IMR-90 (cell line): ENCODE measurements around the gene STK35. TPM values are rescaled to one million over a fixed set of nuclear protein-coding genes. Genes with fewer than 3 reads are reported as not detected.

ENCODE experiments used
- ATAC-seq: fragments of 200-7000 bp; cut with Tn5 transposase; 2 replicates; pipeline ENCODE4 v1.9.1; 2020; ENCODE audit warnings: low read depth, mild to moderate bottlenecking, moderate library complexity
- BruUV-seq: library from RNA; stranded (reverse); fragments of 400-500 nt; replicated peaks from 2 replicates; lab custom pipeline; 2021; lab: Mats Ljungman, UMichigan
- CTCF ChIA-PET: fragments of 300-600 bp; formaldehyde crosslinking; extraction: SDS; loops from one replicate; lab custom pipeline; 2021; ENCODE audit warnings: antibody characterized with exemption; lab: Yijun Ruan, JAX
- POLR2A ChIA-PET: fragments of 300-600 bp; sonication (Branson Sonifier 250); formaldehyde crosslinking; loops from one replicate; lab custom pipeline; 2022; ENCODE audit warnings: antibody characterized with exemption; ENCODE audit not compliant: unreplicated experiment; lab: Charles Lee
- DNase-seq: peaks from one replicate; pipeline ENCODE4 v3.0.0; 2013
- H2AFZ ChIP-seq: replicated peaks from 2 replicates; pipeline ENCODE3; 2013; ENCODE audit warnings: low read length, mild to moderate bottlenecking; ENCODE audit not compliant: poor library complexity
- H2AK5ac ChIP-seq: 2 replicates; pipeline ENCODE4 v1.6.1; 2013; ENCODE audit warnings: low read depth, low read length, inconsistent platforms
- H2AK9ac ChIP-seq: replicated peaks from 2 replicates; pipeline ENCODE3; 2013; ENCODE audit warnings: mild to moderate bottlenecking, low read depth, low read length, moderate library complexity; ENCODE audit not compliant: poor library complexity
- H2BK120ac ChIP-seq: 2 replicates; pipeline ENCODE4 v1.6.1; 2013; ENCODE audit warnings: low read depth, low read length, inconsistent platforms
- H2BK15ac ChIP-seq: 3 replicates; pipeline ENCODE4 v1.6.1; 2013; ENCODE audit warnings: low read depth, low read length, inconsistent platforms
- H2BK20ac ChIP-seq: 2 replicates; pipeline ENCODE4 v1.6.1; 2013; ENCODE audit warnings: low read depth, mild to moderate bottlenecking, inconsistent platforms, low read length, moderate library complexity
- H2BK5ac ChIP-seq: 2 replicates; pipeline ENCODE4 v1.6.1; 2013; ENCODE audit warnings: mild to moderate bottlenecking, low read depth, low read length, inconsistent platforms; ENCODE audit not compliant: poor library complexity, severe bottlenecking
- H3K14ac ChIP-seq: replicated peaks from 2 replicates; pipeline ENCODE4 v1.6.1; 2013; ENCODE audit warnings: low read depth, low read length, inconsistent platforms
- H3K18ac ChIP-seq: 2 replicates; pipeline ENCODE4 v1.6.1; 2013; ENCODE audit warnings: low read depth, low read length, control low read depth
- H3K23ac ChIP-seq: 2 replicates; pipeline ENCODE4 v1.6.1; 2013; ENCODE audit warnings: low read depth, low read length, inconsistent platforms
- H3K27ac ChIP-seq: 2 replicates; pipeline ENCODE4 v1.5.1; 2013; ENCODE audit warnings: mild to moderate bottlenecking, control low read depth, low read length; ENCODE audit not compliant: insufficient read depth
- H3K27me3 ChIP-seq: 2 replicates; pipeline ENCODE4 v1.6.1; 2013; ENCODE audit warnings: low read length; ENCODE audit not compliant: control insufficient read depth, insufficient read depth
- H3K36me3 ChIP-seq: 2 replicates; pipeline ENCODE4 v1.6.1; 2013; ENCODE audit warnings: low read length, mixed read lengths; ENCODE audit not compliant: control insufficient read depth, insufficient read depth
- H3K4ac ChIP-seq: 2 replicates; pipeline ENCODE4 v1.6.1; 2013; ENCODE audit warnings: low read depth, low read length, inconsistent platforms
- H3K4me1 ChIP-seq: 2 replicates; pipeline ENCODE4 v1.6.1; 2013; ENCODE audit warnings: low read length, mixed read lengths; ENCODE audit not compliant: control insufficient read depth, insufficient read depth
- H3K4me2 ChIP-seq: 2 replicates; pipeline ENCODE4 v1.6.1; 2013; ENCODE audit warnings: low read depth, mild to moderate bottlenecking, control low read depth, low read length, moderate library complexity
- H3K4me3 ChIP-seq: 2 replicates; pipeline ENCODE4 v1.5.1; 2013; ENCODE audit warnings: low read depth, mild to moderate bottlenecking, control low read depth, low read length, moderate library complexity; ENCODE audit not compliant: insufficient read depth
- H3K56ac ChIP-seq: 2 replicates; pipeline ENCODE4 v1.6.1; 2013; ENCODE audit warnings: low read length, inconsistent platforms; ENCODE audit not compliant: insufficient read depth; ENCODE audit errors: extremely low read depth
- H3K79me1 ChIP-seq, 2 experiments: 2 replicates each; pipeline ENCODE4 v1.6.1; 2013; ENCODE audit warnings: low read length in 2 of 2, inconsistent platforms in 1 of 2, low read depth in 1 of 2
- H3K9ac ChIP-seq: 2 replicates; pipeline ENCODE4 v1.6.1; 2013; ENCODE audit warnings: low read depth, low read length, control low read depth
- H3K9me1 ChIP-seq: 2 replicates; pipeline ENCODE4 v1.6.1; 2013; ENCODE audit warnings: low read length, inconsistent platforms; ENCODE audit not compliant: insufficient read depth
- H3K9me3 ChIP-seq: 2 replicates; pipeline ENCODE4 v1.6.1; 2013; ENCODE audit warnings: low read length; ENCODE audit not compliant: control insufficient read depth, insufficient read depth
- H4K20me1 ChIP-seq: 2 replicates; pipeline ENCODE4 v1.6.1; 2013; ENCODE audit warnings: low read length, inconsistent platforms; ENCODE audit not compliant: insufficient read depth
- H4K5ac ChIP-seq: 2 replicates; pipeline ENCODE4 v1.6.1; 2013; ENCODE audit warnings: mild to moderate bottlenecking, low read depth, low read length, control low read depth
- H4K8ac ChIP-seq, 2 experiments: 2 replicates each; pipeline ENCODE4 v1.6.1; 2013; ENCODE audit warnings: low read depth in 2 of 2, low read length in 2 of 2, control low read depth in 1 of 2, inconsistent platforms in 1 of 2
- H4K91ac ChIP-seq: 2 replicates; pipeline ENCODE4 v1.6.1; 2013; ENCODE audit warnings: low read depth, low read length, inconsistent platforms; ENCODE audit not compliant: insufficient read depth
- MAFK ChIP-seq: IDR thresholded peaks from 2 replicates; pipeline ENCODE4 v1.6.1; 2012; ENCODE audit warnings: low read depth, low read length, improper control_type of control experiment
- POLR2A ChIP-seq: IDR thresholded peaks from 2 replicates; pipeline ENCODE4 v1.6.1; 2012; ENCODE audit warnings: mild to moderate bottlenecking, low read depth, low read length
- USF2 ChIP-seq: fragments of 150-350 bp; IDR thresholded peaks from 2 replicates; pipeline ENCODE4 v1.6.1; 2017; ENCODE audit warnings: mild to moderate bottlenecking, antibody characterized with exemption, low read length, low read depth
- WGBS, 2 experiments: methylation state at CpG; one replicate each; pipeline versions ENCODE4 v1.1.5 to v1.1.7; 2013; ENCODE audit warnings: missing lambda C conversion rate in 2 of 2; ENCODE audit not compliant: insufficient read length in 1 of 2; ENCODE audit errors: extremely low coverage in 2 of 2; 5-methylcytosine and 5-hydroxymethylcytosine counted together
- dilution Hi-C: fragments of 300-500 bp; cut with HindIII; formaldehyde crosslinking; loops from one replicate; pipeline ENCODE4 v1.14.3; 2018; ENCODE audit warnings: low sequenced_read_pairs; ENCODE audit not compliant: unreplicated experiment
- in situ Hi-C: fragments of 300-500 bp; cut with MboI; formaldehyde crosslinking; loops from 3 replicates; pipeline ENCODE4 v1.14.3; 2019; ENCODE audit warnings: low sequenced_read_pairs, inconsistent platforms, mixed read lengths
- intact Hi-C: fragments of 100-400 bp; cut with micrococcal nuclease; formaldehyde crosslinking; loops from 2 replicates; pipeline ENCODE4 v1.10.0; 2022
- polyA plus RNA-seq, 3 experiments: library from polyadenylated mRNA; depleted of rRNA; stranded (reverse); fragments of >200 nt; gene quantifications; 2 replicates each; pipeline ENCODE4 v1.2.3, GENCODE V29; 2012; ENCODE audit warnings: low replicate concordance in 1 of 3
- total RNA-seq: library from RNA; depleted of rRNA; stranded (reverse); fragments of >200 nt; gene quantifications from 2 replicates; pipeline ENCODE4 v1.2.3, GENCODE V29; 2012

STK35 gene
- total and polyA plus RNA-seq, 2 of the 4 experiments (the other 2 are of a cell fraction) = 11.1 to 12.0 TPM

GRCh38 chr20:2124564-2125213, 23.1 kb downstream of the STK35 start:
- 0 out of 2 replicates have a peak, but pooled peaks cover 2% of the 10 kb centered on the region for H3K36me3 ChIP-seq
- no peaks in the 10 kb centered on the region for H3K9me3 ChIP-seq
- H3K14ac ChIP-seq = no peak overlapping the region
- peaks cover 2% of the 10 kb centered on the region for H3K4me1 ChIP-seq
- no peak overlapping the region for H4K5ac ChIP-seq
- no peak overlapping the region for H2BK5ac ChIP-seq
- H3K27me3 ChIP-seq = no peaks in the 10 kb centered on the region
- no peak overlapping the region for H3K27ac ChIP-seq
- H3K9ac ChIP-seq = no peak overlapping the region
- no peak overlapping the region for H3K23ac ChIP-seq
- no peak overlapping the region for H2AK5ac ChIP-seq
- no peak overlapping the region for H4K91ac ChIP-seq
- no peak for DNase-seq
- no peak for ATAC-seq
- TF ChIP-seq USF2 (no peak), POLR2A (no peak), MAFK (no peak)
- BruUV-seq = no TSS peak
- in situ Hi-C loops (loop anchor here (25.0 kb wide), 1 partner anchor 688 kb away; the partner anchor contains the start of genes C20orf141, CPXM1 and TMEM239), intact Hi-C loops (no loop called here), dilution Hi-C loops (no loop called here)
- ChIA-PET POLR2A (no interaction called here), CTCF (interaction anchor here (0.8 kb wide), 1 partner anchor 37 kb away, joined by 3 read pairs; no protein-coding TSS in a partner anchor)
- no peak overlapping the region for H2AFZ ChIP-seq
- H4K20me1 ChIP-seq = peaks cover 63% of the 10 kb centered on the region
- H4K8ac ChIP-seq = no peak overlapping the region
- no peak overlapping the region for H3K18ac ChIP-seq
- WGBS, 2 experiments = 89% methylated on average over 3 of the region's 7 CpGs; no CpG with 5 or more reads in 1 of the 2 experiments
- no peak overlapping the region for H3K56ac ChIP-seq
- no peak overlapping the region for H2BK15ac ChIP-seq
- H3K4ac ChIP-seq = no peak overlapping the region
- H2BK20ac ChIP-seq = no peak overlapping the region
- H3K9me1 ChIP-seq = peaks cover 23% of the 10 kb centered on the region
- peaks cover 62 to 95% of the 10 kb centered on the region in 2 experiments for H3K79me1 ChIP-seq
- no peak overlapping the region for H2AK9ac ChIP-seq
- no peak overlapping the region for H3K4me2 ChIP-seq
- no peak overlapping the region for H2BK120ac ChIP-seq
- H3K4me3 ChIP-seq = no peak overlapping the region
